Endothelial cell of umbilical vein (primary cell): Measurements from ENCODE around the gene GNA12. TPM values are rescaled to one million over a fixed set of nuclear protein-coding genes. Genes with fewer than 3 reads are reported as not detected.

Experiments used
- BruUV-seq: library from RNA; stranded (reverse); fragments of 400-500 nt; replicated peaks from 2 replicates; lab custom pipeline; 2021; lab: Mats Ljungman, UMichigan
- CTCF ChIA-PET: fragments of 300-600, 350-600 bp; sonication (Branson Sonifier 250); formaldehyde crosslinking; loops from one replicate; lab custom pipeline; 2021; ENCODE audit warnings: antibody characterized with exemption, inconsistent platforms; lab: Charles Lee
- POLR2A ChIA-PET: fragments of 300-600, 350-600 bp; sonication (Branson Sonifier 250); formaldehyde crosslinking; loops from one replicate; lab custom pipeline; 2021; ENCODE audit warnings: antibody characterized with exemption, inconsistent platforms; lab: Charles Lee
- DNase-seq: peaks from one replicate; pipeline ENCODE4 v3.0.0-alpha.2; 2011; ENCODE audit warnings: low read depth, low spot score
- FAIRE-seq: peaks from 2 replicates; lab custom pipeline; 2011; peaks lifted over from hg19 to GRCh38; lab: Jason Lieb, UNC
- H2AFZ ChIP-seq: 2 replicates; pipeline ENCODE4 v1.6.0; 2012; ENCODE audit warnings: low read depth, low read length, control low read depth, inconsistent platforms
- H3K27ac ChIP-seq: 2 replicates; pipeline ENCODE4 v1.5.1; 2011; ENCODE audit warnings: low read depth, mild to moderate bottlenecking, control low read depth, low read length, moderate library complexity; ENCODE audit not compliant: insufficient read depth
- H3K27me3 ChIP-seq, 2 experiments: 2 replicates each; pipeline versions ENCODE4 v1.6.0 to v1.6.1; 2011; ENCODE audit warnings: low read length in 2 of 2, mixed read lengths in 1 of 2; ENCODE audit not compliant: control insufficient read depth in 2 of 2, insufficient read depth in 2 of 2
- H3K36me3 ChIP-seq, 2 experiments: 2 replicates in 1 of 2; 3 replicates in 1 of 2; pipeline ENCODE4 v1.5.1; 2011; ENCODE audit warnings: low read length in 2 of 2, mild to moderate bottlenecking in 1 of 2, moderate library complexity in 1 of 2; ENCODE audit not compliant: control insufficient read depth in 2 of 2, insufficient read depth in 2 of 2; ENCODE audit errors: extremely low read depth in 1 of 2
- H3K4me1 ChIP-seq: 3 replicates; pipeline ENCODE4 v1.5.1; 2011; ENCODE audit warnings: mild to moderate bottlenecking, low read length; ENCODE audit not compliant: control insufficient read depth, insufficient read depth; ENCODE audit errors: extremely low read depth
- H3K4me2 ChIP-seq: 2 replicates; pipeline ENCODE4 v1.6.1; 2011; ENCODE audit warnings: low read length, control low read depth, mixed read lengths; ENCODE audit not compliant: insufficient read depth
- H3K4me3 ChIP-seq, 3 experiments: fragments of 200-600 bp in 1 of 3; sonication (generic), shearing (Covaris generic) in 1 of 3; replicated peaks in 1 of 3; 2 replicates each; pipeline ENCODE4 v1.5.1; 2011 to 2016; ENCODE audit warnings: control low read depth in 3 of 3, low read length in 3 of 3, mild to moderate bottlenecking in 2 of 3, inconsistent platforms in 1 of 3, low read depth in 1 of 3, moderate library complexity in 1 of 3; ENCODE audit not compliant: insufficient read depth in 1 of 3
- H3K79me2 ChIP-seq: 2 replicates; pipeline ENCODE4 v1.6.0; 2012; ENCODE audit warnings: low read length, inconsistent platforms; ENCODE audit not compliant: control insufficient read depth, insufficient read depth
- H3K9ac ChIP-seq: replicated peaks from 2 replicates; pipeline ENCODE3; 2011; ENCODE audit warnings: low read length, control low read depth; ENCODE audit not compliant: insufficient read depth; ENCODE audit errors: extremely low read depth
- H3K9me1 ChIP-seq: replicated peaks from 3 replicates; pipeline ENCODE4 v1.6.0; 2011; ENCODE audit warnings: mild to moderate bottlenecking, low read length; ENCODE audit not compliant: control insufficient read depth, insufficient read depth; ENCODE audit errors: extremely low read depth
- H3K9me3 ChIP-seq: replicated peaks from 2 replicates; pipeline ENCODE4 v1.5.1; 2012; ENCODE audit warnings: low read length, inconsistent platforms; ENCODE audit not compliant: control insufficient read depth, insufficient read depth
- H4K20me1 ChIP-seq: replicated peaks from 2 replicates; pipeline ENCODE3; 2011; ENCODE audit warnings: mild to moderate bottlenecking, low read length; ENCODE audit not compliant: control insufficient read depth, insufficient read depth; ENCODE audit errors: extremely low read depth
- CTCF ChIP-seq, 2 donors: IDR thresholded peaks; 1 replicate in 1 of 2; 2 replicates in 1 of 2; pipeline ENCODE4 v1.5.1; 2011; ENCODE audit warnings: low read length in 2 of 2, mild to moderate bottlenecking in 2 of 2, moderate library complexity in 2 of 2, control low read depth in 1 of 2, inconsistent platforms in 1 of 2, low read depth in 1 of 2; ENCODE audit not compliant: insufficient read depth in 1 of 2; ENCODE audit errors: extremely low read depth in 1 of 2
- FOS ChIP-seq: IDR thresholded peaks from 2 replicates; pipeline ENCODE4 v1.6.1; 2011; ENCODE audit warnings: mild to moderate bottlenecking, low read length, moderate library complexity, borderline replicate concordance; ENCODE audit not compliant: insufficient read depth
- MAX ChIP-seq: IDR thresholded peaks from 2 replicates; pipeline ENCODE4 v1.6.1; 2011; ENCODE audit not compliant: insufficient read depth, insufficient read length
- MYC ChIP-seq: IDR thresholded peaks from one replicate; pipeline ENCODE4 v1.6.1; 2011; ENCODE audit warnings: mild to moderate bottlenecking, low read depth, low read length
- POLR2A ChIP-seq: IDR thresholded peaks from 2 replicates; pipeline ENCODE4 v1.6.1; 2012; ENCODE audit warnings: low read depth, mild to moderate bottlenecking, control low read depth, low read length
- POLR2AphosphoS5 ChIP-seq: IDR thresholded peaks from 2 replicates; pipeline ENCODE4 v1.6.1; 2012; ENCODE audit warnings: low read depth, mild to moderate bottlenecking, control low read depth, low read length, moderate library complexity; ENCODE audit not compliant: insufficient read depth
- dilution Hi-C: fragments of 300-500 bp; cut with MboI; formaldehyde crosslinking; loops from one replicate; pipeline ENCODE4 v1.15.0; 2019; ENCODE audit warnings: low sequenced_read_pairs; ENCODE audit not compliant: extremely low pct_ligation_motif_present
- intact Hi-C: fragments of 100-400 bp; cut with micrococcal nuclease; formaldehyde crosslinking; loops from one replicate; pipeline ENCODE4 v1.10.0; 2022
- polyA plus RNA-seq, 4 experiments: library from polyadenylated mRNA; depleted of rRNA in 3 of 4; stranded (reverse) in 3 of 4; unstranded in 1 of 4; fragments of >200 nt; gene quantifications; 2 replicates each; pipeline versions ENCODE4 v1.2.1 to v1.2.3, GENCODE V29; 2011 to 2012; ENCODE audit warnings: missing spikeins in 1 of 4
- total RNA-seq: library from RNA; stranded (reverse); gene quantifications from 2 replicates; pipeline ENCODE4 v1.2.3, GENCODE V29; 2021

The GNA12 gene
- total and polyA plus RNA-seq, 2 donors (not counting 3 experiments of a cell fraction or from before 2014, with no cell fraction given), result 63.0 to 75.1 TPM

- FAIRE-seq (no peak), DNase-seq (no peak)
- dilution Hi-C loops (no loop called here), intact Hi-C loops (no loop called here)
- Histone ChIP-seq H3K79me2 (no peaks in the 10 kb centered on the region), H3K27me3 (peaks cover 19 to 20% of the 10 kb centered on the region in 2 experiments), H3K4me1 (no peaks in the 10 kb centered on the region), H3K4me3 (no peak overlapping the region), H4K20me1 (no peaks in the 10 kb centered on the region), H3K4me2 (no peak overlapping the region), H3K9me1 (no peaks in the 10 kb centered on the region), H3K36me3 (no peaks in the 10 kb centered on the region), H3K9ac (no peak overlapping the region), H3K9me3 (no peaks in the 10 kb centered on the region), H2AFZ (no peak overlapping the region), H3K27ac (no peak overlapping the region)
- POLR2A ChIA-PET, result no interaction called here
- TF ChIP-seq POLR2A (no peak), FOS (no peak), MYC (no peak), MAX (no peak), POLR2AphosphoS5 (no peak), CTCF (IDR thresholded peaks at IDR 0.05; ENCODE audit: extremely low read depth in 1 of 2, insufficient read depth in 1 of 2, low read depth in 1 of 2, low read length in 2 of 2) (no peak)
- CTCF ChIA-PET, result interaction anchor here (1.3 kb wide), 1 partner anchor 25 kb away, joined by 3 read pairs; no protein-coding TSS in a partner anchor
- no TSS peak for BruUV-seq
Observed at GRCh38 chr7:2684501-2684900, 159.6 kb downstream of the GNA12 start.
